GM18517 (cell line): ENCODE results near the gene TSPAN1.

Source experiments
- ATAC-seq: cut with Tn5 transposase; IDR thresholded peaks from one replicate; pipeline ENCODE4 v1.9.1; 2021; ENCODE audit warnings: mild to moderate bottlenecking, moderate library complexity; ENCODE audit not compliant: unreplicated experiment

The TSPAN1 gene

DNA sequence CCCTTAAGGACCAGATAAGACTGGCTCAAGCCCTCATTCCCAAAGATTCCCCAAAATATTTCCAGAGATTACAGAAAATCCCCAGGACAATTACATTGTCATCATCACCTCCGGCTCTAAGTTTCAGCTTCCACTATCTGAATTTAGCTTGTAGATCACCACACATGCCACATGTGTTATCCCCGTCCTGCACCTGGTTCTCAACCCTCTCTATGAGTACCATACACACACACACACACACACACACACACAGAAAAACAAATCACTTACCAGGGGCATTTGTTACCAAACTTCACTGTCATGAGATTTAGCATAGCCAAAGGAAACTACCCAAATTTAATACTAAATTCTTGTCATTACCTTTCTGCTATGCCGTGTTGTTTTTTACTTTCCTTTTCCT lies 15.4 kb upstream of the TSPAN1 start:
- ATAC-seq: no peak

DNA sequence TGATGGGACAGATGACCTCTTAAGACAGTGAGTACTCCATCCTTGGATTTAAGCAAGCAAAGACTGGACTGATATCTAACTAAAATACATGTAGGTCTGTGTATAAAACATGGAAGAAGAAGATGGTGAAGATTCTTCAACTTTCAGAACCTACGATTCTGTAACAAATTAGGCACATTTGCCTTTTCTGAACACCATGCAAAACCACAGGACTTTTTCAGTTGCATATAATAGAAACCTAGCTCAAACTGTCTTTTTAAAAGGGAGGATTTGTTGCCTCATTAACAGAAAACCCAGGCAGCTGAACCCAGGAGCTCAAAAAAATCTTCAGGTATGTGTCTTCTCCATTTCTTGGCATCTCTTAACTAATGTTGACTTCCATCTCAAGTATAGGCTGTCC lies 14.7 kb upstream of the TSPAN1 start:
- ATAC-seq: no peak

DNA sequence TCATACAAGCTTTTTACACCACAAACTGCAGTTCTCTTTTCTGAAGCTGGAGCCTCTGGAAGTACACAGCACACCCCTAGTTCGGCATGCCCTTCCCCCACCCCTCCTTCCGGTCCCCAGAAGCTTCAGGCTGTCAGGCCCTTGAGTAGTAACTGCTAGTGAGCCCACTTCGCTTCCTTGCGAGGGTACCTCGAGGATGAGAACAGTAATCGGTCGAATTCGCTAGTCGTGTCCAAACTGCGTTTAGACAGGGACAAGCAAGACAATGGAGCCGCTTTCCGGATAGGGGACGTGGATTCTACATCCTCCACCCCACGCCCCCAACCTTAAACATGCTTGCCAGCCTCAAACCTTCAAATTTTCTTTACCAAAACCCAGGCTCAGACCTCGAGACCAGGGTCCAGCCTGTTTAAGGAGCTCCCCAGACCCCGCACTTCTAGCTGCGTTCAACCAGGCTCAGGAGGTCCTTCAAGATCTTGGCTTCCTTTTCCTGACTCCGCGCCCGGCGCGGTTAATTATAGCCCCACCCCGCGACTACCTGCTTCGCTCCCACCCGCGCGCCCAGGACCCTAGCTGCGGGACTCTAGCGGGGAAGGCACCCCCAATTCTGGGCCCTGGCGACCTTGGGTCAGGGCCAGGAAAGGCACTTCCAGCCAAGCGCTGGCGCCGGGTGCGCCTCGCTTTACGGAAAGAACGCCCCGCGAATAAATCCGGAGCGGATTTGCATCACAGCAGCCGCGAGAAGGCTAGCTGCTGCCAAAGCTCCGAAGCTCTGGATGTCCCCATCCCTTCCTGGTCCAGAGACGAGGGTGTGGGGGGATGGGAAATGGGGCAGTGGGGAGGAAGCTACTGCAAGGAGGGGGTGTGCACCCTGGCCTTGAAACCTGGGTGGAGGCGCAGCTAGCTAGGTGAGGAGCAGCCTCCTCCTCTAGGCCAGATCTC lies 8.1 kb upstream of the TSPAN1 start:
- ATAC-seq: no peak

DNA sequence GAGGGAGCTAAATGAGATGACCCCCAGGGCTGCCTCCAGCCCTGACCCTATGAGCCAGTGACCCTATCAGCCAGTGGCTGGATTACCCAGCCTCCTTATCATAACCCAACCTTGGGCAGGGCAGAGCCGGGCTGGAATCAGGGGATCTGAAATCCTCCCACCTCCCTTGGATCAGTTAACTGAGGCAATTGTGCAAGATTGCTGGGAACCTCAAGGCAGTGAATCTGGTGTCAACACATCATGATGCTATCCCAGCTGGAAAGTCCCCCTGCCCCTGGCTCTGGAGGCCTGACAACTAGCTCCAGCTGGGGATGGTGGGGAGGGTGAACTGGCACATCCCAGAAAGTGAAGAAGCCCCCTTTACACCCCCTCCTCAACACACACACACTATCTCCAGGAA lies 6.4 kb upstream of the TSPAN1 start:
- ATAC-seq: no peak

DNA sequence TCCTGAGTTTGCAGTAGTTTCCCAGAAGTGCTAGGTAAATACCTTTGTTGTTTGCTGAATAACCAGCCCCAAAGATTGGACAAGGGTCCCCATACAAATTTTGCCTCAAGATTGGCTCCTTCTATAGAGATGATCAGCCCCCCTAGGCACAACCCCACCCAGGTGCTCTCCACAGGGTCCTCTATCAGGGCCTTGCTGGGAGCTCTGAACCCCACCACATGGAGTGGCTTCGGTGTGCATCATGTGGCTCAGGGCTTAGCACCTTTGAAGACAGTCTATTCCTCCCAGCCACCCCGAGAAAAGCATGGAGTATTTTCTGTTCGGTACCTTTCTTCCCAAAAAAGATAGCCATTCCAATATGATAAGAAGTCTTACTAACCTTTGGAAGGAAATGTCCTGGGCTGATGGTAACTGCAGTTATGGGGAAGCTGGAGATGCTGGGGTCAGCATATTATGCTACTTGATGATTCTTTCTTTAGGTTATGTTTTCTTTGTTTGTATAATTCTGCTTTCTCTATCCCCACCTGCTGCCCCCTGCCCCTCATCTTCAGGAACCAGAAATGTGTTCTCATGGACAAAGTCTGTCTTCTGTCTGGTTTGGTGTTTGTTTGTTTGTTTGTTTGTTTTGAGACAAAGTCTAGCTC lies 5.0 kb upstream of the TSPAN1 start:
- ATAC-seq: no peak

DNA sequence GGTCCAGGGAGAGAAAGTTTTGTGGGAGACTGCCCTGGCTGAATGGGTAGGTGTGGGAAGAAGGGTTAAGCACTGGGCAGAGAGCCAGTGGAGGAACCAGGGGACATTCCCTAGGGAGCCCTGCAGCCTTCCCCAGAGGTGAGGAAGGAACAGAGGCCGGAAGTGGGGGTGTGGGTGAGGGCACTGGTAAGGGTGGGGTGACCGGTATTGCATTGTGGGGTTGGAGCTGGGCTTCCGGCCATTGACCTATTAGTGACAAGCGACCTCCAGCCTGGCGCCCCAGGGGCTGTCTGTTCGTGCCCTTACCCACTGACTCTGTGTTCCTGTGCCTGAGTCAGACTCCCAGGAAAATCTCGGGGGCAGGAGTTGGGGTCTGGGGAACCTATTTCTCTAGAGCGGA lies 3.5 kb upstream of the TSPAN1 start:
- no peak for ATAC-seq

DNA sequence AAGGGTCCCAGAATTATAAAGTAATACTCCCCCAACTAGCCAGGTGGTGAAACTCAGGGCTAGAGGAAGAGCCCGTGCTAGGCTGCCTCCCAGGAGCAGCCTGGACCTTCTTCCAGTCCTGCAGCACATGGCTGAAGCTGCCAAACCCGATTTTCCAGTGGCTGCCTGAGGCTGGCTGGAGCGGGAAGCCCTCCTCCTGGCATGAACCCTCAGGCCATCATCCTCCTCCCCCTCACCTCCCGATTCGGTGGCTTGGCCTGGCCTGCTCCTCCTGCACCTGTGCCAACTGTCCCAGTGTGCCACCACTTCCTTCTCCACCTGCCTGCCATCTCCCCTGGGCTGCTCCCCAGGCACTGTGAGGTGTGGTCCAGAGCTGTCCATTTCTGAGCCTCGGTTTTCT lies 3.0 kb upstream of the TSPAN1 start:
- ATAC-seq: no peak

DNA sequence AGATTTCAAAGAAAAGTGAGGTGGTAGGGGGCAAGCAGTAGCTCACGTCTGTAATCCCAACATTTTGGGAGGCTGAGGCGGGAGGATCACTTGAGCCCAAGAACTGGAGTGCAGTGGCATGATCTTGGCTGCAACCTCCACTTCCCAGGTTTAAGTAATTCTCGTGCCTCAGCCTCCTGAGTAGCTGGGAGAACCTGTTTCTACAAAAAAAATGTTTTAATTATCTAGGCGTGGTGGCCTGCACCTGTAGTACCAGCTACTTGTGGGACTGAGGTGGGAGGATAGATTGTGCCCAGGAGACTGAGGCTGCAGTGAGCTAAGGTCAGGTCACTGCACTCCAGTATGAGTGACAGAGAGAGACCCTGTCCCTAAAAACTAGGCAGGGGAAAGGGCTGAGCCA lies 2.6 kb upstream of the TSPAN1 start:
- no peak for ATAC-seq

DNA sequence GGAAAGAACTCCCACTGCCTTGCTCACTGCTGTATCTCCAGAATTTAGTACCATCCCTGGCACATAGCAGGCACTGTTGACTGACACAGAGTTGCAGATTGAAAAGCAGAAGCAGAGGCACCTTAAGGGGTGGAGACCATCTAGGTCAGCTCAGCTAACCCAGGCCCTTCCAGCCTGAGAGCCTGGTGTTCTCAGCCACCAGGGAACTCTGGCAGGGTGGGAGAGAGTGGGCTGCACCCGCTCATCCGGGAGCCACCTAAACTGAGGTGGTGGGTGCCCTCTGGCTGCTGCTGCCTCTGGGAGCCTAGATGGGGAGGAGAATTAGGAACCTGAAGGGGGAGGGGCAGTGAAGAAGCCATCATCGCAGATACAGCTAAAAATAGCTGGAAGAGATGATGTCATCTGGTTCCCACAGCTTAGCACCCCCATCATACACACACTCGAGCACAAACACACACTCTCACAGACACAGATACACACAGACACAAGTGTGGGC lies 1.5 kb upstream of the TSPAN1 start:
- ATAC-seq: no peak

DNA sequence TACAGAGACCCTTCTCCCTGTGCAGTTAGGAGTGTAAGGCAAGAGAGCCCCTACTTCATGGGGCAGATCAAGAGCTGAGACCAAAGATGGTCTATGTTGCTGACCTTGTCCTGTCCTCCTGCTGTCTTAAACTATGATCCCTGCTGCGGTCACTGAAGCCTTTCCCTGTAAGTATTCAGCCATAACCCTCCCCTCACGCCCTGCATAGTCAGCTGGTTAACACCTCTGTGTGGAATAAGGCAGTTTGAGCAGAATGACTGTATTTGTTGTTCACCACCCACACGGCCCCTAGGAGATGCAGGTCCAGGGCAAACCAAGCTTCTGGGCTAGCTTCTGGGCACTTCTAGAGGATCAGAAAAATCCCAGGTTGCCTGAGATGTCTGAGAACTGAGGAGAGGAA lies 356 bp downstream of the TSPAN1 start:
- ATAC-seq: no peak

DNA sequence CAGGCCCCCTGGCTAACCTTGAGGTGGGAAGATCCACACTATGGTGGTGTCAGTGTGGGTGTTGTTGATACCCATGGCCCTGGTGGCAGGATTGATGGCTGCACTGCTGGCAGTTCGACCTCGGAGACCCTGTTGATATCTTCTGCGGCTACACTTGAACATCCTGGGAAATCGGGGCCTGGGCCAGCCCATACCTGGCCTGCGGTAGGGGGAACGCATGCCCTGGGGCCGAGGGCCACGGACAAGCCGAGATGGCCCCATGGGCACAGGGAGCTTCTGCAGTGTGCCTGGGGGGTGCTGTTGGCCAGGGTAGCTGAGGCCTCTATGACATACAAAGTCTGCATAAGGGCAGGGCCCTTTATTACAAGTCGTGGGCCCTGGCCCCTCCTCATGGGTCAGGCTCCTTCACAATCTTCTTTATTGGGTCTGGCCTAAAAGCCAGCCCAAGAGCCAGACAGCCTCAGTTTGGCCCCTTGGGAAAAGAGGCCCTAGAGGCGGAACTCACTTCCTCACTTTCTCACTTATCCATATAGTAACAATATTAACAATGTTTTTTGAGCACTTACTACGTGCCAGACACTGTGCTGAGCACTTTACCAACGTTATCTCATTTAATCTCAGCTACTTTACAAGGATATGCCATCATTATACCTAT lies 1.5 kb downstream of the TSPAN1 start, which contains the start of gene P3R3URF:
Gene P3R3URF, minus strand, starts transcription at position 278 of the 655 bp plus-strand sequence. Its CDS starts 17 bp downstream, at position 261.
- no peak for ATAC-seq

DNA sequence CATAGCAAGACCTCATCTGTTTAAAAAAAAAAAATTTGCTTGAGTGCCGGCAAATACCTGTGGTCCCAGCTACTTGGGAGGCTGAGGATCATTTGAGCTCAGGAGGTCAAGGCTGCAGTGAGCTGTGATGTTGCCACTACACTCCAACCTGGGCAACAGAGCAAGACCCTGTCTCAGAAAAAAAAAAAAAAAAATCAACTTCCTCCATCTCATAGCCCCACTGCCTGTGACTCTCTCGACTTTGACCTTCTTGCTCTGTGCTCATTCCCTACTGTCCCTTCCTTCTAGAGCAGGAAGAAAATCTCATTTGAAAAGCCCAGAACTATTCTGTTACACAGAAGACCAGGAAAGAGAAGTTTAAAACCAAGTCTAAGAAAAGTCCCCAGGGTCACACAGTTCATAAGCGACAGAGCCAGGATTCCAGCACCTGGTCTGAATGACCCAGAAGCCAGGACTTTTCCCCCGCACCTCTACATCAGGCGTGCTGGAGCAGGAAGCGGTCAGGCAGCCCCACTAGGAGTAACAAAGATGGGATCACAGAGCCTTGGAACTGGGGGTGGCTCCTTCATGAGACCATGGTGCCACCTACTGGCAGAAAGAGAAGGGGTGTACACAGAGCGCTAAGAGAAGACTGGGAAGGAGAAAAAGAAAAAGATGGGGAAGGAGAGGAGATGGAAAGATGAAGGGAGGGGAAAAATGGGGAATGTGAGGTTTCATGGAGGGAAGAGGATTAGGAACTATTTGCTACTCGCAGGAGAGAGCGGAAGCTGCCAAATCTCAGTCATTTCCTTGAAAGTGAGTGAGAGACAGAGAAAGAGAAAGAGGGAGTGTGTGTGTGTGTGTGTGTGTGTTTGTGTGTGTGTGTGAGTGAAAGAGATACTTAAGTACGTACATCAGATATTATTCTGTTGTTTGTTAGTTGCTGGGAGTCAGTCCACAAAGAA lies 4.5 kb downstream of the TSPAN1 start:
- ATAC-seq: peak; percentile 61

DNA sequence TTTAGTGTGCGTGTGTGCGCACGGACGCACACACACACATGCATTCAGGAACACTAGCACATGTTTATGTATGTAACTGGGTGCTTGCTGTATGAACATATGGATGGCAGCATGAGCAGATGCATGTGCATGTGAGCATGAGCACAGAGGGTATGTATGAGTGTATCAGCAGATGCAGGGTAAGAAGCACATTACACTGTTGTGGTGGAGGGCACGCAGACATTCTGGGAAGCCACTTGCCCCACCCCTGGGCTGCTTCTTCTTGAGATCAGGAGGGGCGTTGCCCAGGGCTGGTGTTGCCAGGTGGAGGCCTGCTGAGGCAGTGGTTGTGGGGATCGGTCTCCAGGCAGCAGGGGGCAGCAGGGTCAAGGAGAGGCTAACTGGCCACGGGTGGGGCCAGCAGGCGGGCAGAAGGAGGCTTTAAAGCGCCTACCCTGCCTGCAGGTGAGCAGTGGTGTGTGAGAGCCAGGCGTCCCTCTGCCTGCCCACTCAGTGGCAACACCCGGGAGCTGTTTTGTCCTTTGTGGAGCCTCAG lies 5.3 kb downstream of the TSPAN1 start:
- no peak for ATAC-seq

DNA sequence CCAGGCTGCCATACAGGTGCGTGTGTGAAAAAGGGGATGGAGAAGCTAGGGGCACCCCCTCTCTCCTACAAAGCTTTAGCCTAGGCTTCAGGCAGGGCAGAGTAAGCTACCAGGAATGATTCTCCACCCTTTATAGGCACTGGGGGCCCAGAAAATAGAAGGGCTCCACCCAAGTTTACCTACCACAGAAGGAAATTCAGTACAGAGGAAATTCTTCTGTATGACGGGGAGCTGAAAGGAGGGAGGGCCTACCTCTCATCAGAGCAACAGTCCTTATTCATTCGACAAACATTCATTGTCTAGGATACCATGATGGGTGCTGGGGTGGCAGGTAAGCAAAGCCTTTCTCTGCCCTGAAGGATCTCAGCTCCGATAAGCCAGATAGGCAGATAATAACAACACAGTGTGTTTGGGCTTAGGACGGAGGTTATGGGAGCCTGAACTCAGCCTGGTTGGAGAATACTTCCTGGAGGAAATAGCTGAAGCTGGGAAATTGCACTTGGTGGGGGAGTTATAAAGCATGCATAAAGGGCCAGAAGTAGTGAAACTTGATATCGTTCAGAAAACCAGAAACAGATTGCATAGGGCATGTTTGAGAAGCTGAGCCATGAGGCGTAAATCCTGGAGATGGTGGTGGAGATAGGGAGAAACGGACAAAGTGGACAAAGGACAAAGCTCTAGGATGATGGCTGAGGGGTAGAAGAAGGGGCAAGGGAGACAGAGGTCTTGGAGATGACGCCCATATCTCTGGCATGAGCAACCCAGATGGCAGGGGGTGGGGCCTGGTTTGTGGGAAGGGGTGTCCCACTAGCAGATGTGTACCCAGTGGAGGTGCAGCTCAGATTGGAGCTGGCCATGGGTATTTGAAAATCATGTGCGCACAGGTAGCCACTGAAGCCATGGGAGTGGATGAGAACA lies 6.7 kb downstream of the TSPAN1 start:
- no peak for ATAC-seq

DNA sequence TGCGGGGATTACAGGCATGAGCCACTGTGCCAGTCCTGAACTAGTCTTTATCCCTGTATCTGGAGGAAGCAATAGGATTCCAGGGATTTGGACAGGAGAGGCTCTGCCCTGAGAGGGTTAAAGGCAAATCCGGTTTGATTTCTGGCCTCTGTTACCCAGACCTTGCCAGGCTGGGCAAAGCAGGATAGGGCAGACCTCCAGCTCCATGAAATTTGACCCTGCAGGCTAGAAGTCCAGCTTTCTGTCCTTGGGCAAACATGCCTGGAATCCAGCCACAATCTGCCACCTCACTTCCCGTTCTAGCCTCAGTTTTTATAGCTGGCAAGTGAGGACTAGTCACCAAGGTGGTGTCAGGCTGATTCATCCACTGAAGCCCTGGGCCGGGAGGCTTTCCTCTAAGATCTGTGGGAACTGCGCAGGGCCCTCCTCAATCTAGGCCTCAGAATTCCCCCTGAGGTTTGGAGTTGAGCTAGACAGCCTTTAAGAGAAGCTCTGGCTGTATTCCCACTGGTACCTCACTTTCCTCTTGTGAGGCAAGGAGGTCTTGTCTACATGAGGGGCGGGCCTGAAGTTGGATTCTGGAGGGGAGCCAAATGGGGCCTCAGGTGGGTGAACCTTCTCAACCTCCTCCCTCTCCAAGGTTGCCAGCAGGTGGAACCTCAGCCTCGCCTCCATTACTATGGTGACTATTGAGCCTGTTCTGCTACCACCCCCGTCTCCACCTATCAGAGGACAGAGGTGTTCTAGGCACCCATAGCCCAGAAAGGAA lies 8.4 kb downstream of the TSPAN1 start:
- ATAC-seq: no peak

DNA sequence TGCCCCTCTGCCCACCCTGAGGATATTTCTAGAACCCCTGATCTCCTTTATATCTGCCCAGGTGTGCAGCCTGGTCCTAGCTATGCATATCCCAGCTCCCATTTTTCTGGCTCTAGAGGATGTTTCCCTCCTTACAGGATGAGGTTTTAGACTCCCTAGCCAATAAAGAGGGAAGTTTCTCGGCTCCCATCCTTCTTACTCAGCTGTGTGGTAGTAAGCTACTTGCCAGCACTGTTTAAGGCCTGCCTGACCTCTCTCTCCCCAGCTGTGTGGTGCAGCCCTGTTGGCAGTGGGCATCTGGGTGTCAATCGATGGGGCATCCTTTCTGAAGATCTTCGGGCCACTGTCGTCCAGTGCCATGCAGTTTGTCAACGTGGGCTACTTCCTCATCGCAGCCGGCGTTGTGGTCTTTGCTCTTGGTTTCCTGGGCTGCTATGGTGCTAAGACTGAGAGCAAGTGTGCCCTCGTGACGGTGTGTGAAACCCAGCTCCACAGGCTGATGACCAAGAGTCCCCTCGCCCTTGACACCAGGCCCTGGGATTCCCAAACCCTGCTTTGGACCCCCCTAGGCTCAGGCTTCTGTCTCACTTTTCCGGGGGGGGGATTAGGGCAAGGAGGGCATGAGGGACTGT lies 9.2 kb downstream of the TSPAN1 start:
- no peak for ATAC-seq

DNA sequence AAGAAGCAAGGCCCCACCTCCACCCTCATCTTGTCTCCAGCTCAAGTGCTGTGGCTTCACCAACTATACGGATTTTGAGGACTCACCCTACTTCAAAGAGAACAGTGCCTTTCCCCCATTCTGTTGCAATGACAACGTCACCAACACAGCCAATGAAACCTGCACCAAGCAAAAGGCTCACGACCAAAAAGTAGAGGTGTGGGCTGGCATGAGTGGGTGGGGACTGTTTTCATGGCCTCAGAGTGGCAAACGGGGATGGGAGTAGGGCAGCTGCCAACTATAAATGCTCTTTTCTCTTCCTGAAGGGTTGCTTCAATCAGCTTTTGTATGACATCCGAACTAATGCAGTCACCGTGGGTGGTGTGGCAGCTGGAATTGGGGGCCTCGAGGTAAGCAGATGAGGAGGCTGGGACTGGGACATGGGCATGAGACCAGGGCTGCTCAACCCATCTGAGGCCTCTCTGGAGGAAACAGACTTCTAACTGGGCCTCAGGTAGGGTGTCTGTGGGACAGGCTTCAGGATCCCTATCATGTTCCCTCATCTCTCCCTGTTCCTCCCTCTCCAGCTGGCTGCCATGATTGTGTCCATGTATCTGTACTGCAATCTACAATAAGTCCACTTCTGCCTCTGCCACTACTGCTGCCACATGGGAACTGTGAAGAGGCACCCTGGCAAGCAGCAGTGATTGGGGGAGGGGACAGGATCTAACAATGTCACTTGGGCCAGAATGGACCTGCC lies 10.2 kb downstream of the TSPAN1 start:
- ATAC-seq: no peak
